Measurements from ENCODE around the gene RDX. TPM values are rescaled to one million over a fixed set of nuclear protein-coding genes. Genes with fewer than 3 reads are reported as not detected.
"Not testable (repeated sequence)": the region's sequence is repeated elsewhere in the genome, so short reads cannot be mapped to it uniquely, and the experiment has no call there.

RDX gene
- total RNA-seq, 1 donor from 2014 or later = 56.3 TPM

GRCh38 chr11:110269996-110270395 is 26.4 kb downstream of the RDX start:
- DNase-seq = no peak

GRCh38 chr11:110268441-110268840 is 28.0 kb downstream of the RDX start:
- DNase-seq = no peak

- no peak for DNase-seq
Observed at GRCh38 chr11:110262072-110262403, 34.4 kb downstream of the RDX start.

GRCh38 chr11:110261195-110262071 is 35.0 kb downstream of the RDX start:
- no peak for DNase-seq

GRCh38 chr11:110253525-110253924 is 42.9 kb downstream of the RDX start:
- no peak for DNase-seq

- no peak for DNase-seq
Observed at GRCh38 chr11:110251836-110252235, 44.6 kb downstream of the RDX start.

- no peak for DNase-seq
Observed at GRCh38 chr11:110250168-110250567, 46.2 kb downstream of the RDX start.

- no peak for DNase-seq
Observed at GRCh38 chr11:110249766-110250165, 46.6 kb downstream of the RDX start.

GRCh38 chr11:110249066-110249465 is 47.3 kb downstream of the RDX start:
- no peak for DNase-seq

- DNase-seq = no peak
Observed at GRCh38 chr11:110243791-110244190, 52.6 kb downstream of the RDX start.

- DNase-seq = no peak
Observed at GRCh38 chr11:110242746-110243145, 53.7 kb downstream of the RDX start.

GRCh38 chr11:110242188-110242587 is 54.2 kb downstream of the RDX start:
- DNase-seq = no peak

GRCh38 chr11:110235966-110236365 is 60.4 kb downstream of the RDX start:
- DNase-seq = no peak

GRCh38 chr11:110230377-110230776 is 66.0 kb downstream of the RDX start:
- no peak for DNase-seq

GRCh38 chr11:110219006-110219785 is 77.2 kb downstream of the RDX start:
- DNase-seq = no peak

GRCh38 chr11:110217936-110218335 is 78.5 kb downstream of the RDX start:
- DNase-seq = no peak

- DNase-seq = no peak
Observed at GRCh38 chr11:110217223-110217877, 79.1 kb downstream of the RDX start.

GRCh38 chr11:110209313-110209694 is 87.1 kb downstream of the RDX start:
- DNase-seq = not testable (repeated sequence)

- not testable (repeated sequence) for DNase-seq
Observed at GRCh38 chr11:110208678-110209312, 87.6 kb downstream of the RDX start.

GRCh38 chr11:110207123-110207522 is 89.3 kb downstream of the RDX start:
- no peak for DNase-seq

- DNase-seq = no peak
Observed at GRCh38 chr11:110200836-110201235, 95.6 kb downstream of the RDX start.

GRCh38 chr11:110200241-110200640 is 96.2 kb downstream of the RDX start:
- DNase-seq = no peak

All from skin of body (tissue), 2 donors.